SK-N-MC (cell line): ENCODE results near the gene ANKRD11.
"Not testable (repeated sequence)": the region's sequence is repeated elsewhere in the genome, so short reads cannot be mapped to it uniquely, and the experiment has no call there.

Source experiments
- DNase-seq: peaks from one replicate; pipeline ENCODE4 v3.0.0-alpha.2; 2011; ENCODE audit warnings: low read depth, low spot score
- H3K27ac ChIP-seq: fragments of 200-600 bp; sonication (generic); 2 replicates; pipeline ENCODE4 v1.5.1; 2016; ENCODE audit warnings: mixed run types
- H3K36me3 ChIP-seq: fragments of 200-600 bp; sonication (generic); 2 replicates; pipeline ENCODE4 v1.6.1; 2017; ENCODE audit warnings: antibody characterized with exemption, low read length, mixed read lengths; ENCODE audit not compliant: insufficient read depth
- H3K4me3 ChIP-seq: fragments of 200-600 bp; sonication (generic); 2 replicates; pipeline ENCODE4 v1.5.1; 2016
- H3K9ac ChIP-seq: fragments of 200-600 bp; sonication (generic); 2 replicates; pipeline ENCODE4 v1.8.0; 2017; ENCODE audit warnings: mixed run types, mixed read lengths; ENCODE audit not compliant: insufficient read length
- H3K9me3 ChIP-seq: fragments of 200-600 bp; sonication (generic); 2 replicates; pipeline ENCODE4 v1.6.1; 2017; ENCODE audit warnings: low read depth, mild to moderate bottlenecking, antibody characterized with exemption, low read length, moderate library complexity, mixed read lengths
- EZH2 ChIP-seq: fragments of 200-600 bp; sonication (generic); IDR thresholded peaks from one replicate; pipeline ENCODE4 v1.6.1; 2017; ENCODE audit warnings: antibody characterized with exemption
- FOXP2 ChIP-seq: optimal IDR thresholded peaks from 2 replicates; pipeline ENCODE3; 2011; ENCODE audit warnings: mild to moderate bottlenecking, moderate library complexity; ENCODE audit not compliant: insufficient read depth; ENCODE audit errors: extremely low read length, control extremely low read depth
- POLR2AphosphoS5 ChIP-seq: IDR thresholded peaks from 2 replicates; pipeline ENCODE4 v1.6.1; 2012; ENCODE audit warnings: mild to moderate bottlenecking, low read depth, low read length, borderline replicate concordance

Gene ANKRD11

DNA sequence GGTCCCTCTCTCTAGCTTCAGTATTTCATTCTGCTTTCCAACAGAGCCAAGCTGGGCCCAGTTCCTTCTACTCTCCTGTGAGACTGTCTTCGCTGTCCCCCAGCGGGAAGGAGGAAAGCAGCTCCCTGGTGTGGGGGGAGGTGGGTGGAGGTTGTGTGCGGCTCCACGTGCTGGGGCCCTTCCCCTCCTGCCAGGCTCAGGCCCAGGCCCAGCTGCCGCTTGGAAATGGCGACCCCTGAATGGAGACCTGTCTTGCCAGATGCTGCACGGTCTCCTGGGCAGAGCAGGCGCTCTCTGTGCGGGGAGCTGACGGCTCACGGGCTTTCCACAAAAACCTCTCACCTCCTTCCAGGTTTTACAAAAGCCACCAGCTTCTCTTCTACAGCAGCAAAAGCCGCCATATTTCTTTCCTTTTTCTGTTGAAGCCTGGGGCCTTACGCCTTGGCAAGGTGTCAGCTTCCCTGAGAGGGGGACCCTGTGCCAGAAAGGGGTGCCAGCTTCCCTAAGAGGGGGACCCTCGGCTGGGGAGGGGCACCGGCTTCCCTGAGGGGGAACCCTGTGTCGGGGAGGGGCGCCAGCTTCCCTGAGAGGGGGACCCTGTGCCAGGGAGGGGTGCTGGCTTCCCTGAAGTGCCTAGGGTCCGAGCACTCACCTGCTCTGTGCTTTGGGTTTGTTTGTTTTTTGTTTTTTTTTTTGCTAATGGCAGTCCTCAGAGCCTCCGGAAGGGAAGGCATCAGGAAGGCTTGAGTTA, 225.4 kb downstream of the ANKRD11 start:
- no peak overlapping the region for H3K9ac ChIP-seq
- no peaks in the 10 kb centered on the region for H3K9me3 ChIP-seq
- no peak overlapping the region for H3K4me3 ChIP-seq
- no peak for DNase-seq
- no peak overlapping the region for H3K27ac ChIP-seq
- peaks cover 11% of the 10 kb centered on the region; the same call in 1 of the 2 replicates for H3K36me3 ChIP-seq
- TF ChIP-seq EZH2: no peak
- TF ChIP-seq FOXP2: no peak

DNA sequence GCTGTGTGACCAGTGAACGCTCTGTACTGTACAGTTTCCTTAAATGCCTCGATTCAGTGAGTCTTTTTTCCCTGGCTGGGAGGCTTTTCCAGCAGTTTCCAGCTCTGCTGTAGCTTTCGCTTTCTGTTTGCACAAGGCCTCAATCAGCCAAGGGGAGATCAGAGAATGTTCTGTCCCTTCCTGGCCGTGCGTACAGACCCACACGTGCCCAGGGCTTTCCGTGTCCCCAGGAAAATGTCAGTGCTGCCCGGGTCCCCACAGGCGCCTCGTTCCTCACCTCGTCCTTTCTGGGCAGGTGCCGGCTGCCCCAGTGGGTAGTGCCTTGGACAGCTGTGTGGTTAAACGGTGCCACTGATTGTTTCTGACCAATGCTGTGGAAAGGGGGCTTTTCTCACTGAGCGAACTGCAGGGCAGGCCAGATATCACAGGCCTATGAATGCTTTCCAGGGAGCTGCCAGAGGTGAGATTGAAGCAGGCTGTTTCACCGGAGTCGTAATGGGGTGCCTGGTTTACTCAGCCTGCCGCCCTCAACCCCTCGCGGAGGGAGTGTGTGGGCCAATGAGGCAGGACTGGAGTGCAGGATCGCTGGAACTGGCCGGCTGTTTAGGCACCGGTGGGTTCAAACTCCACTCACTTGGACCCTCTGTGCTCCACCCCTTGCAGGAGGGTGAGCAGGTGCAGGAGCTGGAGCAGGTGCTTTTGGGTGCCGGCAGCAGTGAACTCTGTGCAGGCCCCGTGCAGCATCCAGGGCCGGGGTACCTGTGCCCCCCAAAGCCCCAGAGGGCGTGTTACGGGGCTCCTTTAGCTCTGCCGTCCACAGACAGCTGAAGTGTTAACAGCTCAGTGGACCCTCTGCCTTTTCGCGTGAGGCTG, 228.4 kb downstream of the ANKRD11 start:
- H3K9me3 ChIP-seq: no peaks in the 10 kb centered on the region
- no peak overlapping the region for H3K4me3 ChIP-seq
- H3K27ac ChIP-seq: no peak overlapping the region
- no peaks in the 10 kb centered on the region; the same call in 1 of the 2 replicates for H3K36me3 ChIP-seq
- no peak overlapping the region for H3K9ac ChIP-seq
- TF ChIP-seq POLR2AphosphoS5 (no peak), EZH2 (no peak), FOXP2 (no peak)
- no peak for DNase-seq

DNA sequence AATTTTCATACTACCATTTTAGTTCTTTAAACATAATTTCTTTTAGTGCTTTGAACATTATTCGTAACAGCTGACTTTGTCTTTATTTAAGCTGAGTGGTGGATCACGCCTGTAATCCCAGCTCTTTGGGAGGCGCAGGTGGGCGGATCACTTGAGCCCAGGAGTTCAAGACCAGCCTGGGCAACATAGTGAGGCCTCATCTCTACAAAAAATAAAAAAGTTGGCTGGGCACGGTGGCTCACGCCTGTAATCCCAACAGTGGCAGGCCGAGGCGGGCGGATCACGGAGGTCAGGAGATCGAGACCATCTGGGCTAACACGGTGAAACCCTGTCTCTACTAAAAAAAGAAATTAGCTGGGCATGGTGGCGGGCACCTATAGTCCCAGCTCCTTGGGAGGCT, 230.5 kb downstream of the ANKRD11 start:
- H3K27ac ChIP-seq, H3K36me3 ChIP-seq, H3K4me3 ChIP-seq, H3K9me3 ChIP-seq, DNase-seq, H3K9ac ChIP-seq: not testable (repeated sequence)

DNA sequence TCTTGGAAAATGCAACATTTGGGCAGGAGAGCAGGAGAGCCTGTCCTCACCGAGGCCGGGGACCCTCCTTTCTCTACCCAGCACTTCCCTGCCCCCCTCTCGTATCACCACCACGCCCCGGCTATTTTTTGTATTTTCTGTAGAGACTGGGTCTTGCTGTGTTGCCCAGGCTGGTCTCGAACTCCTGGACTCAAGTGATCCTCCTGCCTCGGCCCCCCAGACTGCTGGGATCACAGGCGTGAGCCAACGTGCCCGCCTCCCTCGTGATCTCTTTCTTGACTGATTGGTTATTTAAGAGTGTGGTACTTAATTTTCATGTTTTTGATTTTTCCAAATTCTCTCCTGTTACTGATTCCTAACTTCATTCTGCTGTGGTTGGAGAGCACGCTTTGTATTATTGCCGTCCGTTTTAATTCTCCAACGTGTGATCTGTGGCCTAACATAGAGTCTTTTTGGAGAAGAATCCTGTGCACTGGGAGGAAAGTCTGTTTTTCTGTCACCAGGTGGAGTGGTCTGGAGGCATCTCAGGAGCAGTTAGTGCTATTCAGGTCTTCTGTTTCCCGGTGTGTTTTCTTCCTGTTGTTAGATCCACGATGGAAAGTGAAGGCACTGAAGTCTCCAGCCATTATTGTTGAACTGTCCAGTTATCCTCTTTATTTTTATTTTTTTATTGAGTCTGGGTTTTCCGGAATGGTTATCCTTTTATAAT, 232.4 kb downstream of the ANKRD11 start:
- no peak for DNase-seq
- H3K4me3 ChIP-seq: no peak overlapping the region
- H3K9ac ChIP-seq: no peak overlapping the region
- TF ChIP-seq EZH2 (no peak), FOXP2 (no peak), POLR2AphosphoS5 (no peak)
- no peak overlapping the region for H3K27ac ChIP-seq
- no peaks in the 10 kb centered on the region for H3K36me3 ChIP-seq
- no peaks in the 10 kb centered on the region for H3K9me3 ChIP-seq

DNA sequence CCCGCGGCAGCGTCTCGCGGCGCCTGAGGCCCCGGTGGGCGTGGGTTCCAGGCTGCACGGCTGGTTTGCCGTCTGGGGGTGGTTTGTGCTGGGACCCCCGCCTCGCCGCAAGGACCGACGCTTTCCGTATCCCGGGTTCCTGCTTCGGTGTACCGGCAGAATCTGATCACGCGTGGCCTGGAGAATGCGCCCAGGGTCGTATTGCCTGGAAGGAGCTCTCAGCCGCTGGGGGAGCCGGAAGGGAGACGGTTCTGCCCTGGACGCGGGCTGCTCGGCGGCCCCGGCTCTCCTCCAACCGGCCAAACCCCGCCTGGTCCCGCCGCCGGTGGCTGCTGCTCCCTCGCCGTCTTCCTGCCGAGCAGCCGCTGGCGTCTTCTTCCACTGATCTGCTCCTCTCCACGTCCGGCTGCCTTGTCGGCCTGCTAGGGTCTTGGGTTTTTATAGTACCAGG, 233.1 kb downstream of the ANKRD11 start:
- Histone ChIP-seq H3K27ac (no peak overlapping the region), H3K9me3 (no peaks in the 10 kb centered on the region), H3K9ac (no peak overlapping the region), H3K36me3 (no peaks in the 10 kb centered on the region), H3K4me3 (no peak overlapping the region)
- no peak for DNase-seq
- TF ChIP-seq EZH2 (no peak), FOXP2 (no peak), POLR2AphosphoS5 (no peak)

DNA sequence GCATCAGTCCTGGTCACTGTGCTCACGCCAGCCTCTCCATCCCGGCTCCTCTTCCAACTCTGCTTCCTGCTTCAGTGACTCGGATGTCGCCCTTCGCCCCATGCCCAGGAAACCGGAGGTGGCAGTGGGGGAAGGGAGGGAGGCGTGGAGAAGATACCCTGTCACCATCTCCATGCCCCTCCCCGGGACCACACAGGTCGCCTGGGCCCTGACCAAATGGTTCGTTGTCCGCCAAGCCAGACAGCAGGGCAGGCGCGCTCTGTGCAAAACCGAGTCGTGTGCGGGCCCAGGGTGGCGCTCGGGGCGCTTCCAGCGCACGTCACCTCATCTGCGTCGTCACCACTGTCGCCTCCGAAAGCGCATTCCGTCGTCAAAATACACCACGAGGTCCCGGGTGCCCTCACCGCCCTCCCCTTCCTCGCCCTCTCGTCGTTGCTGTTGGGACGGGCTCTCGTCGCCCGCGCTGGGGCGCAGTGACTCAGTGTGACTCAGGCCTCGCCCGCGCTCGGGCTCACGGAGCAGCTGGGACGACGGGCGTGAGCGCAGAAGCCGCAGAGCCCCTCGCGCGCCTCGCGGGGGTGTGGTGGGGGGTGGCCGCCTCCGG, 233.6 kb downstream of the ANKRD11 start:
- H3K36me3 ChIP-seq: no peaks in the 10 kb centered on the region
- H3K9me3 ChIP-seq: no peaks in the 10 kb centered on the region
- H3K4me3 ChIP-seq: no peak overlapping the region
- H3K27ac ChIP-seq: no peak overlapping the region
- TF ChIP-seq FOXP2 (no peak), POLR2AphosphoS5 (no peak)
- H3K9ac ChIP-seq: no peak overlapping the region
- DNase-seq: no peak

DNA sequence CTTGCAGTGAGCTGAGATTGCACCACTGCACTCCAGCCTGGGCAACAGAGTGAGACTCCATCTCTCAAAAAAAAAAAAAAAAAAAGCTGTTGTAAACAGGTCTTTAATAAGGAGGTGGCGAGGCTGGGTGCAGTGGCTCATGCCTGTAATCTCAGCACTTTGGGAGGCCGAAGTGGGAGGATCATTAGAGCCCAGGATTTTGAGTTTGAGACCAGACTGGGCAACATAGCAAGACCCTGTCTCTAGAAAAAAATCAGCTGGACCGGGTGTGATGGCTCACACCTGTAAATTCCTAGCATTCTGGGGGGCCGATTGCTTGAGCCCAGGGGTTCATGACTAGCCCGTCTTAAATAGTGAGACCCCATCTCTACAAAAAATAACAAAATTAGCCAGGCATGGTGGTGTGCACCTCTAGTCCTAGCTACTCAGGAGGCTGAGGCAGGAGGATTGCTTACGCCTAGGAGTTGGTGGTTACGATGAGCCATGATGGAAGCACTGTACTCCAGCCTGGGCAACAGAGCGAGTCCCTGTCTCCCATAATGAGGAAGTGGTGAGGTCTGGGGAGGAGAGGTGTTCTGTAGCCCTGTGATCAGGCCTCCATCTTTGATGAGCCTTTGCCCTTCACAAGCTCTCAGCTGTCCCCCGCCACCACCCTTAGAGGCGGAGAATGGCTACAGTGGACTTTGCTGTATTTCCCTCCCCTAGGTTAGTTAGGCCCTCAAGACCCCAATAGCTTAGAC, 236.6 kb downstream of the ANKRD11 start:
- DNase-seq: no peak

More for the DNA sequence above, 236.6 kb downstream of the ANKRD11 start:
- Histone ChIP-seq H3K9ac (no peak overlapping the region), H3K9me3 (no peaks in the 10 kb centered on the region), H3K27ac (no peak overlapping the region), H3K4me3 (no peak overlapping the region), H3K36me3 (no peaks in the 10 kb centered on the region)
- TF ChIP-seq FOXP2: no peak
- TF ChIP-seq EZH2: no peak
- no peak for TF ChIP-seq POLR2AphosphoS5
